HUES6 (cell line): ENCODE results near the gene FOXP2.
"Not testable (repeated sequence)": the region's sequence is repeated elsewhere in the genome, so short reads cannot be mapped to it uniquely, and the experiment has no call there.

Source experiments
- H3K27ac ChIP-seq: 2 replicates; pipeline ENCODE4 v1.7.0; 2013; ENCODE audit warnings: low read depth, mild to moderate bottlenecking, low read length, inconsistent platforms
- H3K27me3 ChIP-seq: 2 replicates; pipeline ENCODE4 v1.6.1; 2013; ENCODE audit warnings: low read length; ENCODE audit not compliant: control insufficient read depth, insufficient read depth
- H3K36me3 ChIP-seq: 2 replicates; pipeline ENCODE4 v1.6.1; 2013; ENCODE audit warnings: low read length; ENCODE audit not compliant: control insufficient read depth, insufficient read depth
- H3K4me1 ChIP-seq: 2 replicates; pipeline ENCODE4 v1.6.1; 2013; ENCODE audit warnings: low read length; ENCODE audit not compliant: control insufficient read depth, insufficient read depth
- H3K4me3 ChIP-seq: 2 replicates; pipeline ENCODE4 v1.5.1; 2013; ENCODE audit warnings: low read depth, low read length
- H3K9ac ChIP-seq: one replicate; pipeline ENCODE4 v1.6.1; 2013; ENCODE audit warnings: mild to moderate bottlenecking, low read length
- H3K9me3 ChIP-seq: 2 replicates; pipeline ENCODE4 v1.6.1; 2013; ENCODE audit warnings: low read depth, low read length; ENCODE audit not compliant: control insufficient read depth, insufficient read depth

Gene FOXP2

GRCh38 chr7:114507381-114507780 is 92.8 kb downstream of the FOXP2 start:
- Histone ChIP-seq H3K4me1 (no peaks in the 10 kb centered on the region), H3K27me3 (no peaks in the 10 kb centered on the region), H3K27ac (no peak overlapping the region), H3K4me3 (no peak overlapping the region), H3K36me3 (no peaks in the 10 kb centered on the region), H3K9ac (no peak overlapping the region), H3K9me3 (no peaks in the 10 kb centered on the region)

DNA sequence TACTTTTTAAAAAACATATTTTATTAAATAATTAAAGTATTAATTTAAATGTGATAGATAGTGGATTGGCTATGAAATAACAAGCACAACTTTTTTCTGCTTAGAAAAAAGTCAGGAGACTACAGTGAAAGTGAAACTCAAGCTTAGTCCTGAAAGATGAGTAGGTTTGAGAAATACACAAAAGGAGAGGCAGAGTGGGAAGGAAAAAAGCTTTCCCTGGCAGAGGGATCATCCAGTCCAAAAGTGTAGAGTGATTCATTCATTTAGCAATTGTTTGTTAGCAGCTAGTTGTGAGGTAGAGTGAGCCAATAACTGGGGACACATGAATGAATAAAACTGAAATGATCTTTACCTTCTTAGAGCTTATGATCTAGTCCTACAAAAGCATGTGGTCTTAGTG is 93.5 kb downstream of the FOXP2 start:
- Histone ChIP-seq H3K9me3 (no peaks in the 10 kb centered on the region), H3K27ac (no peak overlapping the region), H3K36me3 (no peaks in the 10 kb centered on the region), H3K4me1 (no peaks in the 10 kb centered on the region), H3K4me3 (no peak overlapping the region), H3K27me3 (no peaks in the 10 kb centered on the region), H3K9ac (no peak overlapping the region)

DNA sequence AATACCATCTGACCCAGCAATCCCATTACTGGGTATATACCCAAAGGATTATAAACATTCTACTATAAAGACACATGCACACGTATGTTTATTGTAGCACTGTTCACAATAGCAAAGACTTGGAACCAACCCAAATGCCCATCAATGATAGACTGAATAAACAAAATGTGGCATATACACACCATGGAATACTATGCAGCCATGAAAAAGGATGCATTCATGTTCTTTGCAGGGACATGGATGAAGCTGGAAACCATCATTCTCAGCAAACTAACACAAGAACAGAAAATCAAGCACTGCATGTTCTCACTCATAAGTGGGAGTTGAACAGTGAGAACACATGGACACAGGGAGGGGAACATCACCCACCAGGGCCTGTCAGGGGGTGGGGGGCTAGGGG is 96.2 kb downstream of the FOXP2 start:
- not testable (repeated sequence) for H3K36me3 ChIP-seq, H3K27me3 ChIP-seq, H3K9ac ChIP-seq, H3K9me3 ChIP-seq, H3K4me3 ChIP-seq, H3K4me1 ChIP-seq, H3K27ac ChIP-seq

GRCh38 chr7:114519240-114519639 is 104.6 kb downstream of the FOXP2 start:
- Histone ChIP-seq H3K9ac (no peak overlapping the region), H3K27ac (no peak overlapping the region), H3K9me3 (no peaks in the 10 kb centered on the region), H3K4me3 (no peak overlapping the region), H3K27me3 (no peaks in the 10 kb centered on the region), H3K36me3 (no peaks in the 10 kb centered on the region), H3K4me1 (no peaks in the 10 kb centered on the region)

- Histone ChIP-seq H3K9me3 (no peaks in the 10 kb centered on the region), H3K4me1 (no peaks in the 10 kb centered on the region), H3K27ac (no peak overlapping the region), H3K4me3 (no peak overlapping the region), H3K9ac (no peak overlapping the region), H3K36me3 (no peaks in the 10 kb centered on the region), H3K27me3 (no peaks in the 10 kb centered on the region)
These were observed 107.5 kb downstream of the FOXP2 start for GRCh38 chr7:114522081-114522480.

- no peaks in the 10 kb centered on the region for H3K9me3 ChIP-seq
- no peak overlapping the region for H3K4me3 ChIP-seq
- no peaks in the 10 kb centered on the region for H3K27me3 ChIP-seq
- no peaks in the 10 kb centered on the region for H3K36me3 ChIP-seq
- H3K27ac ChIP-seq: no peak overlapping the region
- H3K9ac ChIP-seq: no peak overlapping the region
- H3K4me1 ChIP-seq: no peaks in the 10 kb centered on the region
These were observed 113.0 kb downstream of the FOXP2 start for GRCh38 chr7:114527589-114527988.

DNA sequence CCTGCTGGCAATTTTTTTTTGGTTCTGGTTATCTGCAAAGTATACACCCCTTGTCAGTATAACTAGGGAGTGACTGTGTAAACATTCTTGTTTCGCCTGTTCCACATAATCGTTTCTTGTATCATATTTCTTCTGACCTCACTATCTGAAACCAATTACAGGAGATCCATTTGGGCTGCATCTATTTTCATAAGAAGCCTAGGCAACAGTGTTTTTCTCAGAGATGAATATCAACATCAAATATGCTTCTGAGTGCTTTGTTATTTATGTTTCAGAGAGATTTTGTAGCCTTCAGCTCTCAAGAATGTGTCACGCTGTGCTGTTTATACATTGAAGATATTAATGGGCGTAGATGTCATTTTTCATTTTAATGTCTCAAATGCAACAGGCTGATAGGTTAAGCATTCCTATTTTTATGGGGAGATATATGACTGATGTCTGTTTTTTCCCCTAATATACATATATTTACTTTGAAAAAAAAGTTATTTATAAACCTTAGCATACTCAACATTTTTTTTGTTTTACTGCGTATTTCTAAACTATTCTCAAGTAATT is 115.5 kb downstream of the FOXP2 start:
- H3K9me3 ChIP-seq: no peaks in the 10 kb centered on the region
- H3K4me3 ChIP-seq: no peak overlapping the region
- no peaks in the 10 kb centered on the region for H3K36me3 ChIP-seq
- H3K27me3 ChIP-seq: no peaks in the 10 kb centered on the region
- no peaks in the 10 kb centered on the region for H3K4me1 ChIP-seq
- H3K9ac ChIP-seq: no peak overlapping the region
- H3K27ac ChIP-seq: no peak overlapping the region

GRCh38 chr7:114531326-114531725 is 116.7 kb downstream of the FOXP2 start:
- Histone ChIP-seq H3K9ac (no peak overlapping the region), H3K4me3 (no peak overlapping the region), H3K27me3 (no peaks in the 10 kb centered on the region), H3K27ac (no peak overlapping the region), H3K9me3 (no peaks in the 10 kb centered on the region), H3K36me3 (no peaks in the 10 kb centered on the region), H3K4me1 (no peaks in the 10 kb centered on the region)

DNA sequence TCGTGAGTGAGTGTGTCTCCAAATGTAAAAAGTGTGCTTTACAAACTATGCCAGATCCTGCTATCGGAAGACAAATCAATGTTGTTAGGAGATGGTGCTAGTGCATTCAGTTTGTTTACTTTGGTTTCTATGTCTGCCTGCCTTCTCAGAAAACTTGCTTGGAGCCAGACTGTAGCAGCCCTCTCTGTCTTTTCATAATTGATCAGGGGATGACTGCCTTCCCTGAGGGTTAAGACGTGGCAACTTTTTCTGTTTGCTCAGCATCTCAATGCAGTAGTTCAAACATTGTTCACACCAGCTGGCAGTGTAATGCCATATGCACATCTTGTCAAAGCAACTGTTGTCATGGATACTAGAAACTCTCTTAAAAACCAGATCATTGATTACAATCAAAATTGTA is 118.5 kb downstream of the FOXP2 start:
- Histone ChIP-seq H3K36me3 (no peaks in the 10 kb centered on the region), H3K4me3 (no peak overlapping the region), H3K9me3 (no peaks in the 10 kb centered on the region), H3K9ac (no peak overlapping the region), H3K27me3 (no peaks in the 10 kb centered on the region), H3K27ac (no peak overlapping the region), H3K4me1 (no peaks in the 10 kb centered on the region)

- H3K4me3 ChIP-seq: no peak overlapping the region
- H3K9me3 ChIP-seq: no peaks in the 10 kb centered on the region
- no peak overlapping the region for H3K27ac ChIP-seq
- no peaks in the 10 kb centered on the region for H3K27me3 ChIP-seq
- no peak overlapping the region for H3K9ac ChIP-seq
- no peaks in the 10 kb centered on the region for H3K36me3 ChIP-seq
- H3K4me1 ChIP-seq: no peaks in the 10 kb centered on the region
These were observed 120.3 kb downstream of the FOXP2 start for GRCh38 chr7:114534953-114535352.

- no peak overlapping the region for H3K9ac ChIP-seq
- no peak overlapping the region for H3K27ac ChIP-seq
These were observed 125.0 kb downstream of the FOXP2 start for GRCh38 chr7:114539575-114539974.

GRCh38 chr7:114540291-114540690 is 125.7 kb downstream of the FOXP2 start:
- Histone ChIP-seq H3K36me3 (no peaks in the 10 kb centered on the region), H3K4me1 (no peaks in the 10 kb centered on the region), H3K9me3 (no peaks in the 10 kb centered on the region), H3K27ac (no peak overlapping the region), H3K9ac (no peak overlapping the region), H3K4me3 (no peak overlapping the region), H3K27me3 (no peaks in the 10 kb centered on the region)

More at GRCh38 chr7:114539575-114539974, 125.0 kb downstream of the FOXP2 start:
- Histone ChIP-seq H3K9me3 (no peaks in the 10 kb centered on the region), H3K27me3 (no peaks in the 10 kb centered on the region), H3K36me3 (no peaks in the 10 kb centered on the region), H3K4me1 (no peaks in the 10 kb centered on the region), H3K4me3 (no peak overlapping the region)
